KOPT-K1 (cell line): Measurements from ENCODE around the gene BTBD8.
A peak's percentile ranks its signal among the peaks of the same experiment; 100 is the strongest.
"Not testable (repeated sequence)": the region's sequence is repeated elsewhere in the genome, so short reads cannot be mapped to it uniquely, and the experiment has no call there.

ENCODE experiments used
- H3K27ac ChIP-seq: fragments of 200-600 bp; sonication (generic); 2 replicates; pipeline ENCODE4 v1.5.1; 2016; ENCODE audit warnings: antibody characterized with exemption, mild to moderate bottlenecking, low read depth, low read length; ENCODE audit not compliant: poor library complexity, severe bottlenecking
- H3K36me3 ChIP-seq: fragments of 200-600 bp; sonication (generic); 2 replicates; pipeline ENCODE4 v1.5.1; 2017; ENCODE audit warnings: antibody characterized with exemption, mild to moderate bottlenecking, low read length, moderate library complexity; ENCODE audit not compliant: insufficient read depth
- H3K9me3 ChIP-seq: fragments of 200-600 bp; sonication (generic); 2 replicates; pipeline ENCODE4 v1.5.1; 2017; ENCODE audit warnings: antibody characterized with exemption, low read length, mild to moderate bottlenecking; ENCODE audit not compliant: insufficient read depth, poor library complexity, severe bottlenecking

The BTBD8 gene

GRCh38 chr1:92076363-92076762 is 3.8 kb upstream of the BTBD8 start:
- H3K36me3 ChIP-seq: no peaks in the 10 kb centered on the region
- no peak overlapping the region for H3K27ac ChIP-seq
- H3K9me3 ChIP-seq: no peaks in the 10 kb centered on the region

DNA sequence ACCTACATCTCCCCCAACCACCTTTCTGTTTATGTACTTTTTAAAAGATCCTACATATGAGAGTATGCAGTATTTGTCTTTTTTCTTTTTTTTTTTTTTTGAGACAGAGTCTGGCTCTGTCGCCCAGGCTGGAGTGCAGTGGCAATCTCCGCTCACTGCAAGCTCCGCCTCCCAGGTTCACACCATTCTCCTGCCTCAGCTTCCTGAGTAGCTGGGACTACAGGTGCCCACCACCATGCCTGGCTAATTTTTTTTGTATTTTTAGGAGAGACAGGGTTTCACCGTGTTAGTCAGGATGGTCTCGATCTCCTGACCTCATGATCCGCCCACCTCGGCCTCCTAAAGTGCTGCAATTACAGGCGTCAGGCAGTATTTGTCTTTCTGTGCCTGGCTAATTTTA is 2.1 kb upstream of the BTBD8 start:
- not testable (repeated sequence) for H3K27ac ChIP-seq, H3K36me3 ChIP-seq, H3K9me3 ChIP-seq

GRCh38 chr1:92079441-92079840 is 704 bp upstream of the BTBD8 start:
- Histone ChIP-seq H3K27ac (no peak overlapping the region), H3K9me3 (no peaks in the 10 kb centered on the region), H3K36me3 (no peaks in the 10 kb centered on the region)

- Histone ChIP-seq H3K9me3 (peaks cover 16% of the 10 kb centered on the region), H3K27ac (peak overlapping the region; percentile 72), H3K36me3 (no peaks in the 10 kb centered on the region)
These were observed 886 bp downstream of the BTBD8 start for GRCh38 chr1:92081031-92081430.

DNA sequence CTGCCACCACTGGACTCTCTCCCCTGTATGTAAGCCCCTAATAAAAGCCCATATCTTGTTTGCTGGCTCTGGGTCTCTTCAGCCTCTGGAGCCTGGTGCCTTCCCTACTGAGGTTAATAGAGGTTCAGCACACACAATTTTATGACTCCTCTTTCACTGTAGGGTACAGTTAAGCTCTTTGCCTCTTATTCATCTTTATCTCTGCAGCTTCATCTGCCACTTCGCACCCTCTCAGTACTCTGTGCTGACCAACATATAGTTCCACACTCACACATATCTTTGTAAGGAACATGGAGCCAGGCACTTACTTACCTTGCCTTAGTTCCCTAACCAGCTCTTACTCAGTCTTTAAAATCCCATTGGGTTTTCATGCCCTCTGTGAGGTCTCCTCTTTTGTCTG is 4.5 kb downstream of the BTBD8 start:
- no peak overlapping the region for H3K27ac ChIP-seq
- peaks cover 28% of the 10 kb centered on the region for H3K9me3 ChIP-seq
- no peaks in the 10 kb centered on the region; the same call in 1 of the 2 replicates for H3K36me3 ChIP-seq

DNA sequence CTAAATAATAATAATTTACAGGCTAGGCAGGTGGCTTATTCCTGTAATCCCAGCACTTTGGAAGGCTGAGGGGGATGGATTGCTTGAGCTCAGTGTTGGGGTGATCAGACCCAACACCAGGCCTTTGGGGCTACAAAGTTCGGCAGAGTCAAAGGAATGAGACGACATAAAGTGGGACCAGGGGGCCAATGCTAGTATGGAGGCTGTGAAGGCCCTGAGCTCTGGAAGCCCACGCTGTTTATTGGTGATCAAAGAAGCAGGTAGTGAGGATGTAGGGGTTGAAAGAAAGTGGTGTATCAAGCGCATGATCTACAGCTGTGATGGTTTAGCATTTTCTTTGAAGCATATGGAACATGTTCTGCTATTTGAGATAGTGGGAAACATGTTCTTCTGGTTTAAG is 5.6 kb downstream of the BTBD8 start:
- no peaks in the 10 kb centered on the region; the same call in 1 of the 2 replicates for H3K36me3 ChIP-seq
- no peak overlapping the region for H3K27ac ChIP-seq
- H3K9me3 ChIP-seq: peaks cover 28% of the 10 kb centered on the region

DNA sequence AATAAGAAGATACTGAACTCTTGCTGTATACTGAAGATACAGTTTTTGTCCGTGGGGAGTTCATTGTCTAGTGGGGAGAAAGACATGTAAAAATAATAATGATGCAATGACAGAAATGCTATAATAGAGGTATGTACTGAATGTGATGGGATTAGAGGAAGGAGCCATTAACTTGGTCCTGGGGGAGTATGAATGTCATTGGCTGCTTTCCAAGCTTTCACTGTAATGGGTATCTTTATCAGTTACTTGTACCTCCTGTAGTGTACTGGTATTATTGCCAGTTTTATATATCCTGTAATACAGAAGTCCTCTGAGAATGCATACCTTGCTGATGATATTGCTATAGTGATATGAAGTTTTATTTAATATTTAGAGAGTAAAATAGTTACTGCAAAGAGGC is 7.4 kb downstream of the BTBD8 start:
- Histone ChIP-seq H3K27ac (no peak overlapping the region), H3K36me3 (no peaks in the 10 kb centered on the region; the same call in 1 of the 2 replicates), H3K9me3 (peaks cover 28% of the 10 kb centered on the region)

DNA sequence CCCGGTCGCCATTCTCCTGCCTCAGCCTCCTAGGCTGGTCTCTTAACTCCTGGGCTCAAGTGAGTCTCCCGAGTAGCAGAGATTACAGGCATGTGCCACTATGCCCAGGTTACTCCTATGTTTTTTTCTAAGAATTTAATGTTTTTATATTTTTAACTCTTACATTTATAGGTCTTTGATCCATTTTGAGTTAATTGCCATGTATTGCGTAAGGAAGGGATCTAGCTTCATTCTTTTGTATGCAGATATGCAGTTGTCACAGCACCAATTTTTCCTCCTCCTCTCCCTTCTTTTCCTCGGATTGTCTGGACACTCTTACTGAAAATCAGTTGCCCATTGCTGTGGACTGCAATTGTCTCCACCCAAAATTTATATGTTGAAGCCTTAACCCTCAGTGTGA is 11.5 kb downstream of the BTBD8 start:
- Histone ChIP-seq H3K27ac (no peak overlapping the region), H3K36me3 (no peaks in the 10 kb centered on the region)

GRCh38 chr1:92094090-92094489 is 13.9 kb downstream of the BTBD8 start:
- Histone ChIP-seq H3K36me3 (no peaks in the 10 kb centered on the region), H3K9me3 (no peaks in the 10 kb centered on the region), H3K27ac (no peak overlapping the region)

More for the DNA sequence above, 11.5 kb downstream of the BTBD8 start:
- H3K9me3 ChIP-seq: peaks cover 6% of the 10 kb centered on the region

DNA sequence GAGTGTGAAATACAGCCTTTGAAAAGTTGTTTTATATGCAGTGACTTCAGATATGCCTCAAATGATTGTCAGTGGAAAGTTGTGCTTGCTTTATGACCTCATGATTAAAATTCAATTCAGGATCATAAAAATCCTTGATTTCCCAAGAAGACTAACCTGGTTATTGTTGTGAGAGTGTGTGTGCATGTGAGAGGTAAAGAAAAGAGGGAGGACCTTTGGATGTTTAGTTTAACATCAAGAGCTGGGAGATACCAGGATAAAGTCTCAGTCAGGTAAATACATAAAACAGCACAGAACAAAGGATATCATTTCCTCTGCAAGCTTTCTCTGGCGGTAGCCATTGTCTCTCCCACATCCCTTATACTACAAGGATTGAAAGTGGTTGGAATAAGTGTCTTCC is 14.4 kb downstream of the BTBD8 start:
- no peak overlapping the region for H3K27ac ChIP-seq
- no peaks in the 10 kb centered on the region for H3K9me3 ChIP-seq
- H3K36me3 ChIP-seq: no peaks in the 10 kb centered on the region

GRCh38 chr1:92095874-92096273 is 15.7 kb downstream of the BTBD8 start:
- Histone ChIP-seq H3K27ac (no peak overlapping the region), H3K36me3 (no peaks in the 10 kb centered on the region), H3K9me3 (no peaks in the 10 kb centered on the region)

DNA sequence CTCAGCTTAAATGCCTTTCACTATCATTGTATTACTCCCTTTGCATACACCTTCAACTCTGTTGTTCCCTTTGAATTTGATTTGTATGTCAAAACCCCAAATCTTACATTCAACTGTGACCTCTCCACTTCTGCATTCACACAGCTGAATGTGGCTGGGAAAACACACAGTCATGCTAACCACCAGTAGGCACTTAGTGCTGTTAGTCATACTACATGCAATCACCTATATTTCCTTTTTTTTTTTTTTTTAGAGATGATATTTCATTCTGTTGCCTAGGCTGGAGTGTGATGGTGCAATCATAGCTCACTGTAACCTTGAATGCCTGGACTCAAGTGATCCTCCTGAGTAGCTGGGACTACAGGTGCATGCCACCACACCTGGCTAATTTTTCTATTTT is 16.2 kb downstream of the BTBD8 start:
- no peaks in the 10 kb centered on the region for H3K36me3 ChIP-seq
- no peaks in the 10 kb centered on the region for H3K9me3 ChIP-seq
- no peak overlapping the region for H3K27ac ChIP-seq

- H3K36me3 ChIP-seq: no peaks in the 10 kb centered on the region
- no peaks in the 10 kb centered on the region for H3K9me3 ChIP-seq
- no peak overlapping the region for H3K27ac ChIP-seq
These were observed 25.5 kb downstream of the BTBD8 start for GRCh38 chr1:92105546-92106081.

DNA sequence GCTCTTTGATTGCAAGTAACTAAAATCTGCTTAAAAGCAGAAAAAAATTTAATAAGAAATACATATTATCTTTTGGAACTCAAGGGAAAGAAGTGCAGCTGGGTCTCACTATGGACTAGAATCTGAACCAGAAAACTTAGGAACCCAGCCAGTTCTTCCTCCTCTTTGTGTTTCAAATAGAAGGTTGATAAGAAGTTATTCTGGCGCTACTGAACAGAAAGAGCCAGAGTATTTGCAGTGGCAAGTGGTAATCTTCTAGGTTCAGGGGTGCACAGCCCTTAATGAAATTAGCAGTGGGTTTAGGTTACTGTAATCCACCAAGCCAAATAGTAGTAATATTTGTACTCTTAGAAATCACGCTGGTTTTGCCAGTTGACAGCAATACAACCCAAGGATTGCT is 28.5 kb downstream of the BTBD8 start:
- Histone ChIP-seq H3K27ac (no peak overlapping the region), H3K36me3 (no peaks in the 10 kb centered on the region), H3K9me3 (no peaks in the 10 kb centered on the region)

GRCh38 chr1:92117526-92117925 is 37.4 kb downstream of the BTBD8 start:
- Histone ChIP-seq H3K9me3 (no peaks in the 10 kb centered on the region), H3K27ac (no peak overlapping the region), H3K36me3 (no peaks in the 10 kb centered on the region)

GRCh38 chr1:92118826-92119225 is 38.7 kb downstream of the BTBD8 start:
- H3K27ac ChIP-seq: no peak overlapping the region
- H3K36me3 ChIP-seq: no peaks in the 10 kb centered on the region
- H3K9me3 ChIP-seq: no peaks in the 10 kb centered on the region
